Stimulated activated naive CD8-positive, alpha-beta T cell treated with anti-CD3 and anti-CD28 coated beads, Interleukin-15, Interleukin-2, amounts not matched to agents 100 U/mL and 50 U/mL, for 24 hours (primary cell): ENCODE data around the gene CCT8.
"Not testable (repeated sequence)": the region's sequence is repeated elsewhere in the genome, so short reads cannot be mapped to it uniquely, and the experiment has no call there.

Experiments
- ATAC-seq: fragments of 150-1000 bp; cut with Tn5 transposase; one replicate; pipeline ENCODE4 v1.10.0; 2021
- DNase-seq: peaks from one replicate; pipeline ENCODE4 v3.0.0; 2021

Gene CCT8

DNA sequence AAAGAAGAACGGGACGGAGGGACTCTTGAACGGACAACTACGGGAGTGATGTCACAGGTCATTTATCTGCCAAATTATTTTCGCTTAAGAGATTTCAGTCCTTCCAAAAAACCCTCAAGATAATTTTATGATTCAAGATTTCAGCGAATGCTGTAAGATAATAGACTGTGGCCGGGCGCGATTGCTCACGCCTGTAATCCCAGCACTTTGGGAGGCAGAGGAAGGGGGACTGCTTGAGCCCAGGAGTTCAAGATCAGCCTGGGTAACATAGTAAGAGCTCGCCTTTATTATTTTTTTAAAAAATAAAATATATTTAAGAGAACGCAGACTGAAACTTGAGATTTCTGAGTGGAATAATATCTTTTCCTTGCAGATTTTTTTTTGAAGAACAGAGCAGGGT is 54.9 kb downstream of the CCT8 start:
- ATAC-seq (no peak), DNase-seq (no peak)

DNA sequence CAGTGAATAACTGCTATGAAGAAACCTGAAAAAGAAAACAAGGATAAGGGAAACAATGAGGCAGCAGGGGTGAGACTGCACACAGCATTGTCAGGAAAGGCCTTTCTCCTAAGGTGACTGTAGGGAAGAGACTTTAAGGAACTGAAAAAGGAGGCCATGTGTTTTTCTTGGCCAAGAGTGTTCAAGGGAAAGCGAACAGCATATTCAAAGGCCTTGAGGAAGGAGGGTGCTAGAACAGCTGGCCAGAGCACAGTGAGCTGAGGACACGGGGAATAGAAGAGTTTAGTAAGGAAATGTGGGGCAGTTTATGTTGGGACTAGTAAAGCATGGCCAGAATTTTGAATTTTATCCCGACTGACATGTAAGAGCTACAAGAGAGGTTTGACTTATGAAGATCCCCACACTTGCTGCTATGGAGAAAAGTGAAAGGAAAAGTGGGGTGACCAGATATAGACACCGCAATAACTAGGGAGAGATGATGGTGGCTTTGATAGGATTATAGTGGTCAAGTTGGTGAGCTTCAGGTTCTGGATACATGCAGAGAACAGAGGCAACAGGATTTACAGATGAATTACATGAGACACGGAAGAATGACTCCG is 55.7 kb downstream of the CCT8 start:
- DNase-seq = no peak
- no peak for ATAC-seq

DNA sequence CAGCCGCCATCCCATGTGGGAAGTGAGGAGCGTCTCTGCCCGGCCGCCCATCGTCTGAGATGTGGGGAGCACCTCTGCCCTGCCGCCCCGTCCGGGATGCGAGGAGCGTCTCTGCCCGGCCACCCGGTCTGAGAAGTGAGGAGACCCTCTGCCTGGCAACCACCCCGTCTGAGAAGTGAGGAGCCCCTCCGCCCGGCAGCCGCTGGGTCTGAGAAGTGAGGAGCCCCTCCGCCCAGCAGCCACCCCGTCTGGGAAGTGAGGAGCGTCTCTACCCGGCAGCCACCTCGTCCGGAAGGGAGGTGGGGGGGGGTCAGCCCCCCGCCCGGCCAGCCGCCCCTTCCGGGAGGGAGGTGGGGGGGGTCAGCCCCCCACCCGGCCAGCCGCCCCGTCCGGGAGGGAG is 62.2 kb downstream of the CCT8 start:
- DNase-seq, ATAC-seq: not testable (repeated sequence)

DNA sequence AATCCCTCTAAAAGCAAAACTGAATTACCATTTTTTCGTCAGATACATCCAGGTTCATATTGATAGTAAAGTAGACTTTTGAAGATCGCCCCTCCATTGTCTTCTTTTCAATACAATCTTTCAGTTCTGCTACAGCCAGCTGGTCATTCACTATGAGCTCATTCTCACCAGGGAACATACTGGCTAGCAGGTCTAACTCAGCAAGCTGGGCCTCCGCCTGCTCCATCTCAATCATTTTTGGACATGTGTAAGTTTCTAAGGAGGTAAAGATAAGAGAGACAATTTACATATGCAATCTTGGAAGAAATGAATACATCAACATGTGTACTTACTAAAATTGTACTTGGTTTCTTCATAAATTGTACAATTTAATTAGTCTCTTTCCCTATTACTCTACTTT is 65.1 kb downstream of the CCT8 start:
- no peak for DNase-seq
- ATAC-seq = no peak

DNA sequence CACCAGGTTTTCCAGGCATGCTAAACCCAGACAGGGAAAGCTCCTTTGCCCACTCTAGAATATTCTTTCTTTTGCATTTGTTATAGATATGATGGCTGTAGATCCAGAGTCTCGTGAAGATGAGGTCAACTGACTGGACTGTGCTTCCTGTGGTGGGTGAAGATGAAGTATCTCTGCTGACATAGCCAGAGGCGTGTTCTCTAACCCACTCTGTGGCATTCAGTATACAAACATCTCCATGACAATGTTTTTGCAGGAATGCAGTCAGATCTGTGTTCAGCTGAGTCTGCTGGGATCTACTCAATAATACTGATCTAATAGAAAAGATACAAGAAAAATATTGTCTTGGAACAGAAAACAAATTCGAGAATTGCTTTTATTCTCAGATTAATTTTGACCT is 65.6 kb downstream of the CCT8 start:
- DNase-seq (no peak), ATAC-seq (no peak)

DNA sequence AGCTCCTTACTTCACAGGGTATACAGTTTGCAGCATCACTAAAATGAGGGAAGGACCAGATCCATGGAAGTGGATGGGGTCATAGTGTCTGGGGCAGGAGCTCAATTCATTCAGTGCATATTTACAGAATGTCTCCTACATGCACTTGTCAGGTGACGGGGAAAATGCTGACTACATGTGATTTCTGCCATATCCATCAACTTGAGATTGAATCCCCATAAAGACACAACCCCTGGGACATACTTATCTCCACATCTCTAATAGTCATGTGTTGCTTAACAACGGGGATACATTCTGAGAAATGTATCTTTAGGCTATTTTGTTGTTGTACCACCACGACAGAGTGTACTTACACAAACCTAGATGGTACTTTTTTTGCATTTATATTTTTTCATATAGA is 66.3 kb downstream of the CCT8 start:
- no peak for ATAC-seq
- DNase-seq = no peak
